ENCODE results near the gene PCK2. TPM values are rescaled to one million over a fixed set of nuclear protein-coding genes. Genes with fewer than 3 reads are reported as not detected.

Gene PCK2
- total and polyA plus RNA-seq, 2 of the 13 experiments (the other 11 are each of a cell fraction or from before 2014, with no cell fraction given): 129 to 272 TPM

DNA sequence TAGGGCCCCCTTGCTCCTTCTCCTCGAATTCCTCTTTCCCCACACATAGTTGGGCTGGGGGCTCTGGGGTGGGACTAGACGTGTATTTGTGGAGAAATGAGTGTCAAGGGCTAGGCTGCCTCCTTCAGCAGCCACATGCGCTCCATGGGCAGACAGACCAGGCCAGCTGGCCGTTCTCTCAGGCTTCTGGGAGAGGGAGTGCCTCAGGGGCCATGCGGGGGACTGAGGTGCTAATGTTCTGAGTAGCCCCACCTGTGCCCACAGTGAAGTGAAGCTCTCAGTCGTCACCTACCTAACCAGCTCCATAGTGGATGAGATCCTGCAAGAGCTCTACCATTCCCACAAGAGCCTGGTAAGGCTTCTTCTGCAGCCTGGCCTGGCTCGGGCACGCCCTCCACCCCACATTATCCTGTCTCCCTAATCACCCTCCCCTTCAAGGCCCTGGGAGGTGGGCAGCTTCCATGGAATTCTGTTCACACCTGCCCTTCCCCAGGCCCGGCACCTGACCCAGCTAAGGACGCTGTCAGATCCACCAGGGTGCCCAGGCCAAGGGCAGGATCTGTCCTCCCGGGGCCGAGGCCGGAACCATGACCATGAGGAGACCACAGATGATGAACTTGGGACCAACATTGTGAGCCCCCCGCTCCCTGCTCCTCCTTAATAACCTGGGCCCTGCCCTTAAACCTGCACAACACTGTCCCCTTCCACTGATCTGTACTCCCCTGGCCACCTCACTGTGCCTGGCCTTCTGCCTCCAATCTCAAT, 31.7 kb upstream of the PCK2 start (continued):
- TF ChIP-seq NR0B2 (CRISPR knock-in tag; IDR thresholded peaks at IDR 0.05) (0 out of 2 replicates have a peak, but pooled peaks have one; percentile 36), TOPORS (CRISPR knock-in tag; IDR thresholded peaks at IDR 0.05) (0 out of 2 replicates have a peak, but pooled peaks have one; percentile 14), KDM5B (CRISPR knock-in tag; IDR thresholded peaks at IDR 0.05; ENCODE audit: borderline replicate concordance) (peak; percentile 51; the same call in 1 of the 2 replicates), ZSCAN25 (CRISPR knock-in tag; IDR thresholded peaks at IDR 0.05) (no peak), EED (CRISPR knock-in tag; IDR thresholded peaks at IDR 0.05) (0 out of 2 replicates have a peak, but pooled peaks have one; percentile 15), NFIC (IDR thresholded peaks at IDR 0.05; ENCODE audit: low read length) (no peak)

DNA sequence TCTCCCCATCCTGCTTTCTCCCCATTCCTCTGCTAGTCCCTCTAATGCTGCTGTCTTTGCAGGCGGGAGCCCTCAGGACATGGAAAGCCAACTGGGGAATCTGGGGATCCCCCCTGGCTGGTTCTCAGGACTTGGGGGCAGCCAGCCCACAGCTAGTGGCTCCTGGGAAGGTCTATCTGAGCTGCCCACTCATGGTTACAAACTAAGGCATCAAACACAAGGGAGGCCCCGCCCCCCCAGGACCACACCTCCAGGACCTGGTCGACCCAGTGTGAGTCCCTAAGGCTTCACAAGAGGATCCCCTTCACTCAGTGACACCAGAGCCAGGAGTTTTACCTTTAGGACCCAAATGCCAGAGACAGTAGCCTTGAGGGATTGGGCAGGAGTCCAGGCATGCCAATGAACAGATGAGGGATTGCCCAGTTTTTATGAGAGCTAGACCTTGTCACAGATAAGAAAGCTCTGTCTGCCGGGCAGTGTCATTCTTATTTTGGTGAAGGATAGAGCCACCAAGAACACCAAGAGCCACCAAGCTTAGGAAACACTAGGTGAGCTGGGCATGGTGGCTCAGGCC, 30.8 kb upstream of the PCK2 start:
- no peak overlapping the region for H3K4me2 ChIP-seq (ENCODE audit: low read depth, low read length)
- no peaks in the 10 kb centered on the region for H4K20me1 ChIP-seq (ENCODE audit: insufficient read depth, low read length)
- DNase-seq (ENCODE audit: low spot score) (no peak), ATAC-seq (no peak), FAIRE-seq (no peak)
- ChIA-PET CTCF (ENCODE audit: low intra/inter-chr PET ratio, low total read pairs) (no interaction called here), POLR2A (interaction anchor here (0.7 to 9.6 kb wide), 4 partner anchors 18 to 51 kb away, joined by 3 to 226 read pairs (median 12); partner anchors contain the start of genes DCAF11, NRL and PCK2)
- in situ Hi-C loops (cut with HindIII; ENCODE audit: extremely low pct_ligation_motif_present, low pct_unique_long_range_greater_than_20kb) (no loop called here), intact Hi-C loops (cut with micrococcal nuclease; ENCODE audit: unreplicated experiment) (no loop called here)
- peaks cover 5 to 13% of the 10 kb centered on the region in 2 experiments; a peak in 3 of 5 replicates for H3K27me3 ChIP-seq (ENCODE audit: control insufficient read depth in 1 of 2, insufficient read depth in 2 of 2, low read length in 2 of 2)
- no peaks in the 10 kb centered on the region for H3K36me3 ChIP-seq (replicated peaks in 1 of 2; ENCODE audit: control insufficient read depth in 1 of 2, insufficient read depth in 2 of 2, low read length in 2 of 2)
- no peak overlapping the region for H3K27ac ChIP-seq (ENCODE audit: extremely low read length, insufficient read depth, low read length)
- no peaks in the 10 kb centered on the region for H3K79me2 ChIP-seq (ENCODE audit: insufficient read depth, low read length)
- peaks cover 53% of the 10 kb centered on the region for H3K4me1 ChIP-seq (ENCODE audit: insufficient read depth, low read length)
- no peak overlapping the region for H2AFZ ChIP-seq (ENCODE audit: low read length)
- H3K4me3 ChIP-seq (replicated peaks in 1 of 3; ENCODE audit: insufficient read depth in 1 of 3, low read depth in 2 of 3, low read length in 3 of 3): no peak overlapping the region
- no TSS peak for BruUV-seq (replicated peaks)
- 42% methylated on average over 4 of the region's 4 CpGs for WGBS (ENCODE audit: low lambda C conversion rate)
- no peaks in the 10 kb centered on the region for H3K9me3 ChIP-seq (ENCODE audit: low read length)
- H3K9ac ChIP-seq (ENCODE audit: insufficient read depth, low read depth, low read length): no peak overlapping the region
- TF ChIP-seq RXRB (CRISPR knock-in tag; IDR thresholded peaks at IDR 0.05; ENCODE audit: borderline replicate concordance) (no peak), ZNF235 (CRISPR knock-in tag; IDR thresholded peaks at IDR 0.05; ENCODE audit: borderline replicate concordance) (0 out of 2 replicates have a peak, but pooled peaks have one; percentile 36), ATF3 (CRISPR knock-in tag; IDR thresholded peaks at IDR 0.05) (no peak), SALL2 (CRISPR knock-in tag; IDR thresholded peaks at IDR 0.05) (no peak), SMYD3 (CRISPR knock-in tag; IDR thresholded peaks at IDR 0.05) (no peak), U2AF2 (IDR thresholded peaks at IDR 0.05; ENCODE audit: low read depth, low read length) (no peak), ZNF512 (CRISPR knock-in tag; IDR thresholded peaks at IDR 0.05) (no peak)
- TF ChIP-seq, protein P1, sequence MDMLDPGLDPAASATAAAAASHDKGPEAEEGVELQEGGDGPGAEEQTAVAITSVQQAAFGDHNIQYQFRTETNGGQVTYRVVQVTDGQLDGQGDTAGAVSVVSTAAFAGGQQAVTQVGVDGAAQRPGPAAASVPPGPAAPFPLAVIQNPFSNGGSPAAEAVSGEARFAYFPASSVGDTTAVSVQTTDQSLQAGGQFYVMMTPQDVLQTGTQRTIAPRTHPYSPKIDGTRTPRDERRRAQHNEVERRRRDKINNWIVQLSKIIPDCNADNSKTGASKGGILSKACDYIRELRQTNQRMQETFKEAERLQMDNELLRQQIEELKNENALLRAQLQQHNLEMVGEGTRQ (IDR thresholded peaks at IDR 0.05; ENCODE audit: low read depth, low read length): no peak
- TF ChIP-seq, protein P1 (CRISPR knock-in tag; IDR thresholded peaks at IDR 0.05; ENCODE audit: borderline replicate concordance): no peak
